K562 (cell line): ENCODE measurements around the gene SRCAP. TPM values are rescaled to one million over a fixed set of nuclear protein-coding genes. Genes with fewer than 3 reads are reported as not detected.

Experiments
- BRF1 ChIP-seq: IDR thresholded peaks from 3 replicates; pipeline ENCODE4 v1.6.1; 2011; ENCODE audit warnings: borderline replicate concordance, mild to moderate bottlenecking; ENCODE audit not compliant: insufficient read length; ENCODE audit errors: extremely low read depth
- CSDE1 ChIP-seq, 2 experiments: fragments of 450-650 bp; IDR thresholded peaks; 2 replicates each; pipeline ENCODE4 v1.6.1; 2016; ENCODE audit warnings: mild to moderate bottlenecking in 1 of 2
- KDM1A ChIP-seq, 2 experiments: fragments of 450-650 bp; IDR thresholded peaks; 2 replicates each; pipeline ENCODE4 v1.6.1; 2016; ENCODE audit warnings: mild to moderate bottlenecking in 2 of 2
- KLF10 ChIP-seq: fragments of 250-450 bp; sonication (Bioruptor Pico); IDR thresholded peaks from 2 replicates; pipeline ENCODE4 v1.6.1; 2021; ENCODE audit warnings: matching md5 sums
- MBD1 ChIP-seq: fragments of 250-450 bp; sonication (Bioruptor Pico); IDR thresholded peaks from 2 replicates; pipeline ENCODE4 v1.8.0; 2022; ENCODE audit warnings: inconsistent platforms
- MYC ChIP-seq, 2 experiments: fragments of 250-450 bp in 1 of 2; sonication (Bioruptor Pico) in 1 of 2; IDR thresholded peaks; 2 replicates each; pipeline versions ENCODE4 v1.5.1 to v1.6.1; 2012 to 2021; ENCODE audit warnings: low read depth in 2 of 2, borderline replicate concordance in 1 of 2, improper control_type of control experiment in 1 of 2, low read length in 1 of 2, mild to moderate bottlenecking in 1 of 2, moderate library complexity in 1 of 2
- NEUROD1 ChIP-seq: fragments of 150-350 bp; IDR thresholded peaks from 2 replicates; pipeline ENCODE4 v1.6.1; 2014; ENCODE audit warnings: borderline replicate concordance, low read length, low read depth; ENCODE audit not compliant: partially characterized antibody
- NFIX ChIP-seq: fragments of 250-450 bp; sonication (Bioruptor Pico); IDR thresholded peaks from 2 replicates; pipeline ENCODE4 v1.4.0; 2020; ENCODE audit warnings: low read depth, mild to moderate bottlenecking, moderate library complexity
- NR2C1 ChIP-seq, 2 experiments: fragments of 450-650 bp; IDR thresholded peaks; 2 replicates each; pipeline ENCODE4 v1.6.1; 2017; ENCODE audit warnings: mild to moderate bottlenecking in 2 of 2, antibody characterized with exemption in 1 of 2, inconsistent platforms in 1 of 2, missing compliant biosample characterization in 1 of 2, missing genetic modification characterization in 1 of 2
- NR2C2 ChIP-seq, 2 experiments: fragments of 200-800 bp in 1 of 2; sonication (Bioruptor generic) in 1 of 2; sonication (generic) in 1 of 2; formaldehyde crosslinking in 1 of 2; IDR thresholded peaks; 2 replicates each; pipeline versions ENCODE4 v1.6.1 to v1.8.0; 2016 to 2022; ENCODE audit warnings: mild to moderate bottlenecking in 1 of 2, missing compliant biosample characterization in 1 of 2, missing genetic modification characterization in 1 of 2, missing genetic modification reagents in 1 of 2
- SNAPC5 ChIP-seq: fragments of 250-450 bp; sonication (Bioruptor Pico); IDR thresholded peaks from 2 replicates; pipeline ENCODE4 v1.8.0; 2021; ENCODE audit warnings: moderate library complexity, mild to moderate bottlenecking, inconsistent platforms
- STAT5A ChIP-seq: IDR thresholded peaks from 2 replicates; pipeline ENCODE4 v1.6.1; 2012; ENCODE audit warnings: low read length, inconsistent platforms, borderline replicate concordance
- TCF7L2 ChIP-seq: fragments of 150-350 bp; IDR thresholded peaks from 2 replicates; pipeline ENCODE4 v1.6.1; 2016; ENCODE audit warnings: low read depth, mild to moderate bottlenecking, low read length, moderate library complexity
- TFAP4 ChIP-seq: sonication (generic); formaldehyde crosslinking; IDR thresholded peaks from 2 replicates; pipeline ENCODE4 v1.8.0; 2022; ENCODE audit warnings: missing genetic modification reagents, mild to moderate bottlenecking, moderate library complexity, borderline replicate concordance
- ZNF121 ChIP-seq: sonication (generic); formaldehyde crosslinking; conservative IDR thresholded peaks from 2 replicates; pipeline ENCODE4 v1.8.0; 2022; ENCODE audit warnings: missing genetic modification reagents
- ZNF175 ChIP-seq: fragments of 200-800 bp; sonication (Bioruptor generic); IDR thresholded peaks from 2 replicates; pipeline ENCODE4 v1.6.1; 2016; ENCODE audit warnings: low read depth, mild to moderate bottlenecking, missing genetic modification characterization, missing compliant biosample characterization
- ZNF431 ChIP-seq: sonication (generic); formaldehyde crosslinking; IDR thresholded peaks from 2 replicates; pipeline ENCODE4 v1.8.0; 2022; ENCODE audit warnings: mild to moderate bottlenecking, missing genetic modification reagents
- polyA plus RNA-seq, 8 experiments: library from polyadenylated mRNA; depleted of rRNA in 4 of 8; stranded (reverse) in 5 of 8; unstranded in 3 of 8; fragments of >200 nt; fragmentation: Nextera tagmentation in 2 of 8; fragmentation: Illumina TruSeq in 1 of 8; extraction: Ambion mirVana in 2 of 8; extraction: Trizol in 1 of 8; gene quantifications; 2 replicates each; pipeline versions ENCODE4 v1.2.1 to v1.2.3, GENCODE V29; 2011 to 2014; ENCODE audit warnings: inconsistent platforms in 1 of 8, missing spikeins in 1 of 8
- total RNA-seq, 7 experiments: library from RNA; depleted of rRNA in 6 of 7; stranded (reverse); fragments of >200 nt in 6 of 7; fragmentation: Illumina TruSeq in 2 of 7; extraction: Trizol in 2 of 7; gene quantifications; 2 replicates each; pipeline versions ENCODE4 v1.2.1 to v1.2.3, GENCODE V29; 2011 to 2021; ENCODE audit warnings: low replicate concordance in 1 of 7
- TF ChIP-seq, protein P1 (sequence below): fragments of 250-450 bp; sonication (Bioruptor Pico); IDR thresholded peaks from 2 replicates; pipeline ENCODE4 v1.5.1; 2021; ENCODE audit warnings: mild to moderate bottlenecking
- TF ChIP-seq, protein P2 (sequence below): IDR thresholded peaks from 2 replicates; pipeline ENCODE4 v1.6.1; 2011; ENCODE audit not compliant: insufficient read length; ENCODE audit errors: extremely low read depth

Gene SRCAP
- total and polyA plus RNA-seq, 9 of the 15 experiments (the other 6 are each of a cell fraction or from before 2014, with no cell fraction given) = 0.21 to 62.6 (median 5.8) TPM

- TF ChIP-seq ZNF121 (no peak), KLF10 (CRISPR knock-in tag) (no peak), NR2C2 (CRISPR knock-in tag; IDR thresholded peaks at IDR 0.05) (peak; percentile 90), NR2C2 (tag; IDR thresholded peaks at IDR 0.05) (no peak), NR2C1 (IDR thresholded peaks at IDR 0.05) (no peak), NR2C1 (tag; IDR thresholded peaks at IDR 0.05) (no peak; the same call in 1 of the 2 replicates), TCF7L2 (no peak), MBD1 (0 out of 2 replicates have a peak, but pooled peaks have one; percentile 62), NFIX (CRISPR knock-in tag) (no peak), ZNF175 (CRISPR knock-in tag) (no peak), MYC (IDR thresholded peaks at IDR 0.05; ENCODE audit: low read depth, low read length) (no peak), MYC (CRISPR knock-in tag; IDR thresholded peaks at IDR 0.05; ENCODE audit: borderline replicate concordance, low read depth) (no peak), KDM1A (IDR thresholded peaks at IDR 0.05) (peak; percentile 36 to 55; a peak in 2 of 4 replicates), ZNF431 (0 out of 2 replicates have a peak, but pooled peaks have one; percentile 10), STAT5A (no peak), NEUROD1 (no peak), SNAPC5 (CRISPR knock-in tag) (no peak), CSDE1 (IDR thresholded peaks at IDR 0.05) (no peak), TFAP4 (CRISPR knock-in tag) (peak; percentile 86), BRF1 (no peak)
- TF ChIP-seq, protein P1, sequence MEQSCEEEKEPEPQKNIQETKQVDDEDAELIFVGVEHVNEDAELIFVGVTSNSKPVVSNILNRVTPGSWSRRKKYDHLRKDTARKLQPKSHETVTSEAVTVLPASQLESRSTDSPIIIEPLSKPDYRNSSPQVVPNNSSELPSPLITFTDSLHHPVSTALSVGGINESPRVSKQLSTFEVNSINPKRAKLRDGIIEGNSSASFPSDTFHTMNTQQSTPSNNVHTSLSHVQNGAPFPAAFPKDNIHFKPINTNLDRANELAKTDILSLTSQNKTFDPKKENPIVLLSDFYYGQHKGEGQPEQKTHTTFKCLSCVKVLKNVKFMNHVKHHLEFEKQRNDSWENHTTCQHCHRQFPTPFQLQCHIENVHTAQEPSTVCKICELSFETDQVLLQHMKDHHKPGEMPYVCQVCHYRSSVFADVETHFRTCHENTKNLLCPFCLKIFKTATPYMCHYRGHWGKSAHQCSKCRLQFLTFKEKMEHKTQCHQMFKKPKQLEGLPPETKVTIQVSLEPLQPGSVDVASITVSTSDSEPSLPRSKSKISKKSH = no peak
- TF ChIP-seq, protein P2, sequence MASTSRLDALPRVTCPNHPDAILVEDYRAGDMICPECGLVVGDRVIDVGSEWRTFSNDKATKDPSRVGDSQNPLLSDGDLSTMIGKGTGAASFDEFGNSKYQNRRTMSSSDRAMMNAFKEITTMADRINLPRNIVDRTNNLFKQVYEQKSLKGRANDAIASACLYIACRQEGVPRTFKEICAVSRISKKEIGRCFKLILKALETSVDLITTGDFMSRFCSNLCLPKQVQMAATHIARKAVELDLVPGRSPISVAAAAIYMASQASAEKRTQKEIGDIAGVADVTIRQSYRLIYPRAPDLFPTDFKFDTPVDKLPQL = no peak
Observed at GRCh38 chr16:30697264-30698138, 1.5 kb upstream of the SRCAP start (continued).
